Pancreas (tissue), 10 donors: ENCODE results near the gene TM9SF2. TPM values are rescaled to one million over a fixed set of nuclear protein-coding genes. Genes with fewer than 3 reads are reported as not detected.

ENCODE experiments used
- ATAC-seq, 4 donors: fragments of 200-7000 bp; cut with Tn5 transposase; one replicate each; pipeline versions ENCODE4 v1.8.0 to v1.9.1; 2020; ENCODE audit warnings: mild to moderate bottlenecking in 4 of 4, moderate library complexity in 4 of 4
- DNase-seq, 6 donors: peaks; one replicate each; pipeline ENCODE4 v3.0.0-alpha.2; 2020
- FAIRE-seq: peaks from 2 replicates; lab custom pipeline; 2012; peaks lifted over from hg19 to GRCh38; lab: Jason Lieb, UNC
- H3K27ac ChIP-seq, 4 donors: fragments of 200-600 bp; sonication (generic); 1 replicate in 3 of 4; 2 replicates in 1 of 4; pipeline versions ENCODE4 v1.5.0 to v1.8.0; 2020
- H3K27me3 ChIP-seq, 4 donors: fragments of 200-600 bp; one replicate each; pipeline ENCODE4 v1.8.0; 2021
- H3K36me3 ChIP-seq, 3 donors: fragments of 200-600 bp; sonication (generic) in 1 of 3; one replicate each; pipeline versions ENCODE4 v1.5.0 to v1.8.0; 2020 to 2021
- H3K4me1 ChIP-seq, 3 donors: fragments of 200-600 bp; one replicate each; pipeline ENCODE4 v1.8.0; 2021
- H3K4me3 ChIP-seq, 4 donors: fragments of 200-600 bp; sonication (generic) in 2 of 4; one replicate each; pipeline versions ENCODE4 v1.5.0 to v1.8.0; 2020 to 2021
- H3K9me3 ChIP-seq, 4 donors: fragments of 200-600 bp; one replicate each; pipeline ENCODE4 v1.8.0; 2021
- WGBS, 2 donors: extraction: QIAGEN DNeasy Blood & Tissue Kit; methylation state at CpG; one replicate each; pipeline ENCODE4 v1.1.7; 2013; 5-methylcytosine and 5-hydroxymethylcytosine counted together
- intact Hi-C, 3 donors: fragments of 100-400 bp; cut with DNase I; formaldehyde crosslinking; loops; one replicate each; pipeline versions ENCODE4 v1.11.1 to v1.14.2; 2022
- polyA plus RNA-seq, 2 donors: library from polyadenylated mRNA; stranded (reverse); fragments of 200-250 nt; gene quantifications; one replicate each; pipeline ENCODE4 v1.2.3, GENCODE V29; 2013
- total RNA-seq, 6 donors: library from RNA; stranded (reverse); fragmentation: NEBNext Ultra II Directional in 4 of 6; extraction: Animal tissue kit (Norgen Biotek cat#: 25700) in 4 of 6; gene quantifications; one replicate each; pipeline versions ENCODE4 v1.2.1 to v1.2.4, GENCODE V29; 2021 to 2023
- TF ChIP-seq, protein P1 (sequence below), 4 donors: fragments of 200-600 bp; sonication (generic) in 3 of 4; IDR thresholded peaks; one replicate each; pipeline versions ENCODE4 v1.5.0 to v1.8.0; 2021; ENCODE audit warnings: antibody characterized with exemption in 4 of 4
- donor health status: healthy with polysubstance abuse.
- donor health status: DM: no; HTN: no; CAD: no; lungs with moderate emphysema.
- donor health status: DM: no; HTN: no; CAD: no.
- donor health status: control.
- donor health status: control.
- donor health status: Bipolar disorder and iron deficiency.
- donor health status: DM: yes; HTN: yes; CAD: no.
- donor health status: DM: no; HTN: no; CAD: no.
- donor health status: DM: no; HTN: no; CAD: no.
- donor health status: DM: yes; HTN: yes; CAD: no.

The TM9SF2 gene
- total and polyA plus RNA-seq, 8 donors = 22.7 to 88.8 (median 56.5) TPM

DNA sequence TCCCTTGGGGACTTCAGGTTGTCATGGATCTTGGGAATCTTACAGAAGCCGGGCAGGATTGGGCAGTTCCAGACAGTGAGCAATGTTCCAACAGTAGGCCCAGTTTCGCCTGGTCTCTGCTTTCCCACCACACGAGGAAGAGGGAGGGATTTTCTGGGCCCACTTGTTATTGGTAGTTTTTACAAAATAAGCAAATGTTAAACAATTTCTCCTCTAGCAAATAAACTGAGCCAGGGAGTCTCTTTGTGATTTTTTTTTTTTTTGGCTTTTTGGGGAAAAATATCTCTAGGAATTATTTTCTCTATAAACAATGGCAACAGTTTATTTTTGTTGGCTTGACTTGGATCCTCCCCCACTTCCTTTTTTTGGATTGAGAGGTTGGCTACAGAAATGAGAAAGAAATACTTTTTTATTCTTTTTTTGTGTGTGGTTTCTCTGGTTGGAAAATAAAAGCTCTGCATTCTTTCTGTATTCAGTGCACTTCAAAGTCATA, 89.3 kb downstream of the TM9SF2 start:
- Histone ChIP-seq H3K36me3 (no peaks in the 10 kb centered on the region), H3K4me1 (no peaks in the 10 kb centered on the region), H3K9me3 (no peaks in the 10 kb centered on the region), H3K4me3 (no peak overlapping the region), H3K27me3 (no peaks in the 10 kb centered on the region), H3K27ac (no peak overlapping the region)
- no peak for DNase-seq
- WGBS, 2 donors = 79 to 80% methylated on average over 3 of the region's 3 CpGs
- intact Hi-C loops = no loop called here
- TF ChIP-seq, protein P1, sequence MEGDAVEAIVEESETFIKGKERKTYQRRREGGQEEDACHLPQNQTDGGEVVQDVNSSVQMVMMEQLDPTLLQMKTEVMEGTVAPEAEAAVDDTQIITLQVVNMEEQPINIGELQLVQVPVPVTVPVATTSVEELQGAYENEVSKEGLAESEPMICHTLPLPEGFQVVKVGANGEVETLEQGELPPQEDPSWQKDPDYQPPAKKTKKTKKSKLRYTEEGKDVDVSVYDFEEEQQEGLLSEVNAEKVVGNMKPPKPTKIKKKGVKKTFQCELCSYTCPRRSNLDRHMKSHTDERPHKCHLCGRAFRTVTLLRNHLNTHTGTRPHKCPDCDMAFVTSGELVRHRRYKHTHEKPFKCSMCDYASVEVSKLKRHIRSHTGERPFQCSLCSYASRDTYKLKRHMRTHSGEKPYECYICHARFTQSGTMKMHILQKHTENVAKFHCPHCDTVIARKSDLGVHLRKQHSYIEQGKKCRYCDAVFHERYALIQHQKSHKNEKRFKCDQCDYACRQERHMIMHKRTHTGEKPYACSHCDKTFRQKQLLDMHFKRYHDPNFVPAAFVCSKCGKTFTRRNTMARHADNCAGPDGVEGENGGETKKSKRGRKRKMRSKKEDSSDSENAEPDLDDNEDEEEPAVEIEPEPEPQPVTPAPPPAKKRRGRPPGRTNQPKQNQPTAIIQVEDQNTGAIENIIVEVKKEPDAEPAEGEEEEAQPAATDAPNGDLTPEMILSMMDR (IDR thresholded peaks at IDR 0.05) = no peak
- ATAC-seq = no peak
- FAIRE-seq = no peak

DNA sequence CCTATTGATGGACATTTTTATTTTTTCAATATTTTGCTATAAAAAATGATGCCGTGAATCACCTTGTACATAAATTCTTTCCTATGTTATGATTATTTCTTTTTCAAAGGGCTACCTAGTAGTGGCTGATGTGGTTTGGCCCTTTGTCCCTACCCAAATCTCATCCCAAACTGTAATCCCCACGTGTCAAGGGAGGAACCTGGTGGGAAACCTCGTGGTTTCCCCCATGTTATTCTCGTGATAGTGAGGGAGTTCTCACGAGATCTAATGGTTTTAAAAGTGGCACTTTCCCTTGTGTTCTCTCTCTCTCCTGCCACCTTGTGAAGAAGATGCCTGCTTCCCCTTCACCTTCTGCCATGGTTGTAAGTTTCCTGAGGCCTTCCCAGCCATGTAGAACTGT, 94.9 kb downstream of the TM9SF2 start:
- Histone ChIP-seq H3K27ac (no peak overlapping the region), H3K4me3 (no peak overlapping the region), H3K4me1 (no peaks in the 10 kb centered on the region), H3K27me3 (no peaks in the 10 kb centered on the region), H3K36me3 (no peaks in the 10 kb centered on the region), H3K9me3 (no peaks in the 10 kb centered on the region)
- FAIRE-seq (no peak), DNase-seq (no peak), ATAC-seq (no peak)
- intact Hi-C loops = no loop called here
- 65 to 71% methylated on average over 5 of the region's 5 CpGs for WGBS, 2 donors
- TF ChIP-seq, protein P1 (IDR thresholded peaks at IDR 0.05) = no peak

DNA sequence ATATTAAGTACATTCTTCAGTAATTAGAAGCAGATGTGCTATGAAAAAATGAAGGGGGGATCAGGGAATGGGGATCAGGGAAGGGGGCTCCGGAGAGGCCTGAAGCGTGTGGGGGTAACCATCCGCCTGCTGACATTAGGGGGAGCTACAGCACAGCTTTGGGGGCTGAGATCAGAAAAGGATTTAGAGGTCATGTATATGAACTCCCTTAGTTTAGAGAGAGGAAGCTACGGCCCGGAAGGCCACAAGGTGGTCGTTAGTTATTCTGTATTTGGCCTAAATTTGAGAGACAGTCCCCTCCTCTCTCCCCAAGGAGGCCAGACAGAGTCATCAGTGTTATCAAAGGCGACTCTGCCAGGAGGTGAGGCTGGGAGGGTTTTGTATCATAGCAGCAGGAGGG, 99.0 kb downstream of the TM9SF2 start:
- no peak overlapping the region for H3K4me3 ChIP-seq

DNA sequence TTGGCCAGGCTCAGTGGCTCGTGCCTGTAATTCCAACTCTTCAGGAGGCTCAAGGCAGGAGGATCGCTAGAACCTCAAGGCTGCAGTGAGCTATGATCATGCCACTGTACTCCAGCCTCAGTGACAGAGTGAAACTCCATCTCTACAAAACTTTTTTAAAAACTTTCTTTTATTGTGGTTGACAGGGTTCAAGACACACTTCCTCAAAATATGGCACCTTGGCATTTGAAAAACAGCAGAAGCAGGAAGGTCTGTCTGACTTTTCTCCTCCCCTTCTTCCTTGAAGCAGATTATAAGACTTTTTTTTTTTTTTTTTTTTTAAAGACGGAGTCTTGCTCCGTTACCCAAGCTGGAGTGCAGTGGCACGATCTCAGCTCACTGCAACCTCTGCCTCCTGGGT, 100.3 kb downstream of the TM9SF2 start:
- FAIRE-seq (no peak), DNase-seq (no peak), ATAC-seq (no peak)
- Histone ChIP-seq H3K4me3 (no peak overlapping the region), H3K9me3 (no peaks in the 10 kb centered on the region), H3K27me3 (no peaks in the 10 kb centered on the region), H3K27ac (no peak overlapping the region), H3K36me3 (no peaks in the 10 kb centered on the region), H3K4me1 (peaks cover 0 to 5% (median 3%) of the 10 kb centered on the region in 3 donors)
- WGBS, 2 donors = 81 to 92% methylated on average over 5 of the region's 5 CpGs
- intact Hi-C loops = no loop called here
- TF ChIP-seq, protein P1 (IDR thresholded peaks at IDR 0.05) = no peak

More for the DNA sequence above, 99.0 kb downstream of the TM9SF2 start:
- intact Hi-C loops = no loop called here
- Histone ChIP-seq H3K4me1 (peaks cover 0 to 2% (median 1%) of the 10 kb centered on the region in 3 donors), H3K9me3 (no peaks in the 10 kb centered on the region), H3K36me3 (no peaks in the 10 kb centered on the region), H3K27me3 (no peaks in the 10 kb centered on the region), H3K27ac (no peak overlapping the region)
- DNase-seq (no peak), FAIRE-seq (no peak), ATAC-seq (no peak)
- TF ChIP-seq, protein P1 (IDR thresholded peaks at IDR 0.05) = no peak
- WGBS, 2 donors = 49 to 52% methylated on average over 7 of the region's 7 CpGs

DNA sequence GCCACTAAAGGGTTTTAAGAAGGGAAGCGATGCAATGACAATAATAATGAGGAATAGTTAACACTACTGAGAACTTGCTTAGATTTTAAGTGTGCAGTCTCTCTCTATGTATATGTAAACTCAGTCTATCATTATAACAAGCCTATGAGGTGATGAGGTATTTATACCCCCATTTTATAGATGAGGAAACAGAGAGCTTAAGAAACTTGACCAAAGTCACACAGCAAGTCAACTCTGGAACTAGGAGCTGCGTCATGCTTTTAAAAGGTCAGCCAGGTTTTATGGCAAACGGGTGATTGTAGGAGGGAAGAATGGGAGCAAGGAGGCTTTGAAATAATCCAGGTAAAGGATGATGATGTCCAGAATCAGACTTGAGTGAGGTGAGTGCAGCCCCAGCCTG, 103.4 kb downstream of the TM9SF2 start:
- H3K27ac ChIP-seq = no peak overlapping the region

More for the DNA sequence above, 103.4 kb downstream of the TM9SF2 start:
- H3K36me3 ChIP-seq = no peaks in the 10 kb centered on the region
- intact Hi-C loops = no loop called here
- 95 to 98% methylated on average over 3 of the region's 3 CpGs for WGBS, 2 donors
- no peak for DNase-seq
- H3K27me3 ChIP-seq = no peaks in the 10 kb centered on the region
- no peak for ATAC-seq
- H3K9me3 ChIP-seq = no peaks in the 10 kb centered on the region
- no peak for FAIRE-seq
- H3K4me1 ChIP-seq = peaks cover 0 to 5% (median 3%) of the 10 kb centered on the region in 3 donors
- no peak overlapping the region for H3K4me3 ChIP-seq
- TF ChIP-seq, protein P1 (IDR thresholded peaks at IDR 0.05) = no peak
